ENCODE data around the gene HEATR1.

Gene HEATR1

DNA sequence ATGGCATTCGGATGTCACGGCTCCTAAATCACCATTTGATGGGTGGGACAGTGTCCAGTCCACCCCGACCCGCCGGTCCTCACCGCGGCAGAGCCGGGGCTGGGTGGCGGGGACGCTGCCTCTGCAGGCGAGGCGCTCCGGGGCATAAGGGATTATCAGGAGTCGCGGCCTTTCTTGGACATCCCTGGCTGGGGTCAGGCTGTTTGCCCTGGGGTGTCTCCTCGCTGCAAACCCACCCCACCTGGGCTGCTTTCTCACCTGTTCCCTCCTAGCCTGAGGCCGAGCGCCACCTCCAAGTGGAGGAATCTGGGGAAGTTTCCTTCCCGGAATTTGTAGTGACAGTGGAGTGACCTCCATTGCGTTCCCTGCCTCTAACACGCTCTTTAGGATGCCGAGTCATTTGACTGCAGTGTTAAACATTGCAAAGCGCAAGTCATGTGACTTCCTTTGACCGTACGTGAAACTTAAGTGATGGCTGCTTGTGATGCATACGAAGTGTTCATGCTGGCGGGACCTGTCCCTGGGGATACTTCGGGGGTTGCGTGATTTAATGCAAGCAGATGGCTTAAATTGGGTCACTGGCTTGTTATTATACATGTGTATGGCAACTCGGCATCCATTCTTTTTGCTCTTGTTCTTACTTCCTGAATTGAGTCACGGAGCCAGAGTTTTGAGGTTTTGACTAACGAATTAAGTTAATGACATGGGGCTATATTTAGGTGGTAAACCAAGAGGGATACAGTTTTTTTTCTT lies 80.0 kb downstream of the HEATR1 start:
- no peaks in the 10 kb centered on the region; the same call in 1 of the 2 replicates for H3K36me3 ChIP-seq (replicated peaks)
- in situ Hi-C loops (cut with MboI; ENCODE audit: low sequenced_read_pairs): no loop called here
- no peaks in the 10 kb centered on the region for H3K27me3 ChIP-seq (ENCODE audit: low read depth)
- peak overlapping the region; percentile 38 for H3K4me3 ChIP-seq
- no peaks in the 10 kb centered on the region for H3K9me3 ChIP-seq
- peak; percentile 73 to 81 for DNase-seq (ENCODE audit: low spot score in 2 of 2)
- peaks cover 11% of the 10 kb centered on the region for H3K4me1 ChIP-seq

DNA sequence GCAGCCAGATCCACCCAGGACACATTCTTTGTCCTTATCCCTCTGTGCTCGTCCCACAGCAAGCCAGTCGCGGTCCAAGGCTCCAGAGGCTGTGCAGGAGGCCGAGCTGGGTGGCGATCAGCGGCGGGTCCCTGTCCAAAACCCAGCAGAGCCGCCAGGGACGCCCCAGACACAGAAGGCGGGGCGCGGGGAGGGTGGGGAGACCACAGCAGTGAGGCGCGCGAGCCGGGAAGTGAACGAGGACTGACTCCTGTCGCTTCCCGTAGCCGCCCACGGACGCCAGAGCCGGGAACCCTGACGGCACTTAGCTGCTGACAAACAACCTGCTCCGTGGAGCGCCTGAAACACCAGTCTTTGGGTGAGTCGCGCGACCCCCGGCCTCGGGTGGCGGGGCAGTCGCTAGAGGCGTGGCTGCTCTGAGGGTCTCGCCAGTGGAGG lies 80.6 kb downstream of the HEATR1 start, which contains the start of gene LGALS8:
TSS of gene LGALS8 (plus strand) at position 279 of the 438 bp plus-strand sequence. CDS start 2,089 bp downstream, outside the sequence.
- in situ Hi-C loops (cut with MboI; ENCODE audit: low sequenced_read_pairs): no loop called here
- Histone ChIP-seq H3K4me1 (peaks cover 11% of the 10 kb centered on the region), H3K4me3 (peak within 1 kb of the TSS; percentile 38), H3K36me3 (replicated peaks) (no peaks in the 10 kb centered on the region; the same call in 1 of the 2 replicates), H3K27me3 (ENCODE audit: low read depth) (no peaks in the 10 kb centered on the region), H3K9me3 (no peaks in the 10 kb centered on the region)
- peak in 1 of 2 experiments; percentile 69 for DNase-seq (ENCODE audit: low spot score in 2 of 2)

DNA sequence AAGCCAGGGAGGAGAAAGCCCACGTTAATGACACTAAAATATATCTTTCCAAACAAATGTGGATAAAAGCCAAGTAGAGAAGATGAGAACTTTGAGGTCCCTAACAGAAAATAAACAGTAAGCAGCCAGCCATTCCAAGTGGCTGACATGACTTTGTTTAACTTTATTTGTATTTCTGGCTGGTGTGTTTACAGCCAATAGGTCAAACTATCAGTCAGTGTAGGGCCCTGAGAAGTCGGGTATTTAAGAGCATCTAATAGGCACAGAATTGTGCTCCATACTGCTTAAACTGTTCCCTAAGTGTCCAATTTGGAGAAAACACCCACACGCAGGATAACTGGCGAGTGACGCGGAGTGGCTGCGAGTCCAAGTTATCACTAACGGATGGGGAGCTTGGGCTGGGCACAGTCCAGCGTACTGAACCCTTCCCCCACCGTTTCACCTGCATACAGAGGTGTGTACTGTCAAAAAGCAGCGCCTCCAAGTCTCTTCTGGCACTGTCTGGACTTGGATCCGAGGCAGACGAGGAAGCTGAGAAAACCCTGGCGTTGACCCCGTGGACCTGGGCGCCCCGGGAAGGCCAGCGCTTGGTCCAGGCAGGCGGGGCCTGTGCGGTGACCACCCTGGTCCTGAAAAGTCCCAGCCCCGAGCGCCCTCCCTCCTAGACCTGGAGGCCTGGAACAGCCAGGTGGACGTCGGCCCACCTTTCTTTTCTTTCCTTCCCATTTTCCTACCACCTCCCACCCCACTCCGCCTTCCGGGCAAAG lies 81.2 kb downstream of the HEATR1 start:
- Histone ChIP-seq H3K36me3 (replicated peaks) (no peaks in the 10 kb centered on the region; the same call in 1 of the 2 replicates), H3K9me3 (peaks cover under 1% of the 10 kb centered on the region; the same call in 1 of the 2 replicates), H3K4me3 (peak overlapping the region; percentile 38), H3K27me3 (ENCODE audit: low read depth) (no peaks in the 10 kb centered on the region), H3K4me1 (peaks cover 11% of the 10 kb centered on the region)
- in situ Hi-C loops (cut with MboI; ENCODE audit: low sequenced_read_pairs): no loop called here
- no peak for DNase-seq (ENCODE audit: low spot score in 2 of 2)

DNA sequence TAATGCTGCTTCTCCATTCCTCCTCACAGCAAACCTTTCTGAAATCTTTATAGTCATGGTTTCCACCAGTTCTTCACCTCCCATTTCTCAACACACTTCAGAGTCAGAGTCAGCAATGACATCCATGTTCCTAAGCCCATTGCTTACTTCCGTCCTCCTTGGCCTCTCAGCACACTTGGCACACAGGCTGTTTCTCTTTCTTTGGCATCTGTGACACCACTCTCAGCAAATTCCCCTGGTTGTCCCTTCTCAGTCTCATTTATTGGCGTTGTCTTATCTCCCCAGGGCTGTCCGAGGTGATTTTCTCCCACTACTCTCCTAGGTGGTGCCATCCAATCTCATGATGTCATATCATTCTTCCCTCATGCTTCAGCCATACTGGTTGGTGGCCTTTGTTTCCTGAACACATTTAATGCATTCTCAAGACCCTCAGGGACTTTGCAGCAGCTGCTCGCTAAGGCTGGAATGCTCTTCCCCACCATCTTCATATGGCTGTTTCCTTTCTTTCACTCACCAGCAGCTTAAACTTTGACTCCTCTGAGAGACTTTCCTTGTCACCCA lies 83.8 kb downstream of the HEATR1 start:
- in situ Hi-C loops (cut with MboI; ENCODE audit: low sequenced_read_pairs): no loop called here
- no peak for DNase-seq (ENCODE audit: low spot score in 2 of 2)
- peaks cover 20% of the 10 kb centered on the region for H3K4me1 ChIP-seq
- no peaks in the 10 kb centered on the region for H3K36me3 ChIP-seq (replicated peaks)
- peaks cover 4% of the 10 kb centered on the region; the same call in 1 of the 2 replicates for H3K9me3 ChIP-seq
- no peak overlapping the region for H3K4me3 ChIP-seq
- no peaks in the 10 kb centered on the region for H3K27me3 ChIP-seq (ENCODE audit: low read depth)

DNA sequence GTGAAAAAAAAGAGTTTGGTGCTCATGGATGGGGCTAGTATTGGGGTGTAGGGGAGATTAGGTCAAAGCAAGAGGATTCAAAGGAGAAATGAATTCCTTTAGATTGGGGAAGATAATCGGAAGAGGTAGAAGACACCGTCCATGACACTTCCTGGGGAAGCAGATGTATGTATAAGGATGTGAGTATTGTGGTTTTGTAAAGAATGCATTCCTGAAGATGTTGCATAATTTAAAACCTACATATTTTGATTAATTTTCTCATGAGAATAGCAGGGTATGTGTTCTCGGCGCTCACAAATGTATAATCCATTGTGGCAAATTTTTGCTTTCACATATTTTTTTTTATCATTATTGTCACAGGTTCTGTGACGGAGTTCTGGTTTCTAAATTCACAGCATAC lies 86.0 kb downstream of the HEATR1 start:
- peaks cover 10% of the 10 kb centered on the region; the same call in 1 of the 2 replicates for H3K4me1 ChIP-seq
- H3K27me3 ChIP-seq (ENCODE audit: low read depth): no peaks in the 10 kb centered on the region
- H3K36me3 ChIP-seq (replicated peaks): no peaks in the 10 kb centered on the region
- no peak for DNase-seq (ENCODE audit: low spot score in 2 of 2)
- H3K4me3 ChIP-seq: no peak overlapping the region
- in situ Hi-C loops (cut with MboI; ENCODE audit: low sequenced_read_pairs): no loop called here
- peaks cover 4% of the 10 kb centered on the region; the same call in 1 of the 2 replicates for H3K9me3 ChIP-seq

DNA sequence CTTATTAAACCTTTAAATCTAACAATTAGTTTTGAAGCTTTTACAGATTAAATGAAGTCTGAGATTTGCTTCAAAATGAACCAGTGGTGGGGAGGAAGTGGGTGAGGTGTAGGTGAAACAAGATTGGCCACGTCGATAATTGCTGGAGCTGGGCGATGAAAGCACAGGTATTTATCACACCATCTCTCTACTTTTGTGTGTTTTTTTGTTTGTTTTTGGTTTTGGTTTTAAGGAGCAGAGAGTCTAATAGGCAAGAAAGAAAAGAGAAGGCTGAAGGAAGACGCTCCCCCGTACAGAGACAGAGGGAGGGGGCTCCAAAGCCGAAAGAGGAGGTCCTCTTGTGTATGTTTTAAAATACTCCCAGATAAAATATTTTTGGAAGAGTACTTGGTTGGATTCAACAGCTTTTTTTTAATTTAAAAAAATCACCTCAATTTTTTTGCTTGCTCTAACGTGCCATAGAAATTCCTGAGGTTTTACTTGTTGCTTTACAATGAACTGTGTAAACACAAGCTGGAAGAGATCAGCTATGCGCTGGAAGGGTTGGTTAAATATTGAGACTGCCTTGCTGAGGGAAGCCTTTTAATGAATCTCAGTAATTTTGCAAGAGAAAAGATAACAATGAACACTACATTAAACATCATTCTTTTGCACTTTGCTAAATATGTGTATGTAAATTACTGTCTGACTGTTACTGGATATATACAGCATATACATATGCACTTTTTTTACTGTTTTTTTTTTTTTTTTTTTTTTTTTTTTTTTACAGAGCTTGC lies 87.2 kb downstream of the HEATR1 start:
- in situ Hi-C loops (cut with MboI; ENCODE audit: low sequenced_read_pairs): no loop called here
- Histone ChIP-seq H3K4me3 (no peak overlapping the region), H3K4me1 (peaks cover 10% of the 10 kb centered on the region; the same call in 1 of the 2 replicates), H3K9me3 (peaks cover 4% of the 10 kb centered on the region; the same call in 1 of the 2 replicates), H3K27me3 (ENCODE audit: low read depth) (no peaks in the 10 kb centered on the region), H3K36me3 (replicated peaks) (no peaks in the 10 kb centered on the region)
- peak; percentile 62 to 85 for DNase-seq (ENCODE audit: low spot score in 2 of 2)

DNA sequence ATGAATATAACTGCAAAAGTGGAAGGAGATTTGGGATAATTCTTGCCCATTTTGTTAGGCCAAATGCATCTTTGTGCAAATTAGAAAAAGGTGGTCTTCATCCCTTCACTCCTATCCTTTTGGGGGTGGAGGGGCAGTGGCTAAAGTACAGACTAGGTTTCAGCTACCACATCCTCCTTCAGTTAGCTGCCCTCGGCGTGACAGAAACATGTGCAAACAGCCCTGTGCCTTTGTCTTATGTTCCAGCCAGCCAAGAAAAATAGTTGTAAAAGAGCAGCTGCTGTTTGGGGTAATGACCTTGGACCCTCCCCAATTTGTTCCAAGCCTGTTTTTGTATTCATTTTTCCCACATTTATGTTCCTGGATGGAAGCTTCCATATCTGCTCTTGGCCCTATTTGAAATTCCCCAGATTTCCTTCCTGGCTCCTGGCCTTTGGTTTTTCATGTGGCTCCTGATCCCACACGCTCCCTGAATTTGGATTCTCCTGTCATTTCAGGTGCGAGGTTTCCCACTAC lies 88.8 kb downstream of the HEATR1 start:
- no peaks in the 10 kb centered on the region for H3K27me3 ChIP-seq (ENCODE audit: low read depth)
- no peak overlapping the region for H3K4me3 ChIP-seq
- no peak for DNase-seq (ENCODE audit: low spot score in 2 of 2)
- in situ Hi-C loops (cut with MboI; ENCODE audit: low sequenced_read_pairs): no loop called here
- peaks cover 10% of the 10 kb centered on the region; the same call in 1 of the 2 replicates for H3K4me1 ChIP-seq
- H3K9me3 ChIP-seq: peaks cover 4% of the 10 kb centered on the region; the same call in 1 of the 2 replicates
- H3K36me3 ChIP-seq (replicated peaks): no peaks in the 10 kb centered on the region

DNA sequence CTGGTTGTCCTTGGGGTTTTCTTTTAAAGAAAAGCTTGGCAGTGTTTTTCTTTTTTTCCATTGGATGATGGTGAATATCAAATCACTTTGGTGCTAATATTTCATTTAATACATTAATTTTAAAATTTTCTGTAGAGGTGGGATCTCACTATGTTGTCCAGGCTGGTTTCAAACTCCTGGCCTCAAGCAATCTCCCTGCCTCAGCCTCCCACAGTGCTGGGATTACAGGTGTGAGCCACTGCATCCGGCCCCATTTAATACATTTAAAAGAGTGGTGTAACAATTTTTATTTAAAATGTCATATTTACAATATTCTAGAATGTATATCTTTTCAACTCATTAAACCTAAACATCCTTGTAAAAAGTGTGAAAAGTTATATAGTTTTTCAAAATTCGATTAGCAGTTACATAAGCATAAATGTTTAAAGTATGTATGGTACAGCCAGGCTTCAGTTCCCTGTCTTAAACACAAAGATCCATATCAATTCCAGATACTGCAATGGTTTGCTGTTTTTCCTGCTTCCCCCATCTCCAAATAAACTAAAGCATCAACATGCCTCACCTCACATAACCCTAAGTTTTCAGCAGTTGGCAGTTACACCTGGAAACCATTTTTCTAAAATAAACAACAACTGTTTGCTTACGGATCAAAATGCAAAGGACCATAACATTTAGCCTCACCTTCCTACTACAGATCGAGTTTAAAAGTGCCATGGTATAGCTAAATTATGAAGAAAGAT lies 89.4 kb downstream of the HEATR1 start:
- H3K4me1 ChIP-seq: peaks cover 10% of the 10 kb centered on the region; the same call in 1 of the 2 replicates
- no peak overlapping the region for H3K4me3 ChIP-seq
- no peak for DNase-seq (ENCODE audit: low spot score in 2 of 2)
- in situ Hi-C loops (cut with MboI; ENCODE audit: low sequenced_read_pairs): no loop called here
- no peaks in the 10 kb centered on the region for H3K36me3 ChIP-seq (replicated peaks)
- H3K9me3 ChIP-seq: peaks cover 4% of the 10 kb centered on the region; the same call in 1 of the 2 replicates
- H3K27me3 ChIP-seq (ENCODE audit: low read depth): no peaks in the 10 kb centered on the region

DNA sequence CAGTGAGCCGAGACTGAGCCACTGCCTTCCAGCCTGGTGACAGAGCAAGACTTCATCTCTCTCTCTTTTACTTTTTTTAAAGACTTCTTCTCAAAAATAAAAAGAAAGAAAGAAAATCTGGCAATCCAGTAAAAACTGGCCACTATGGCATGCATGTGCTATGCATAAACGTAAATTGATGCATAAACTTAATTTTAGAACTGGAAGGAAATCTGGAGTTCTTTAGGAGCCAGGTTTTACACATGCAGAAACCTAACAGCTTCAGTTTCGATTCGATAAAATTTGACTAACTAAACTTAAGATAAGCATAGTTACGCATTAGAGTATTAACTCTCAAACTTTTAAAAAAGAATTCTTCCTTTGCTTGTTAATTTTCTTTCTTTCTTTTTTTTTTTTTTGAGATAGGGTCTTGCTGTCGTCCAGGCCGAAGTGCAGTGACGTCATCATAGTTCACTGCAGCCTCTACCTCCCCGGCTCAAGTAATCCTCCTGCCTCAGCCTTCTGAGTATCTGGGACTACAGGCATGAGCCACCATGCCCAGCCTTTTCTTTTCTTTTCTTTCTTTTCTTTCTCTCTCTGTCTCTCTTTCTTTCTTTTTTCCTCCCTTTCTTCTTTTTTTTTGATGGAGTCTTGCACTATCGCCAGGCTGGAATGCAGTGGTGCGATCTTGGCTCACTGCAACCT lies 92.4 kb downstream of the HEATR1 start:
- H3K36me3 ChIP-seq (replicated peaks): no peaks in the 10 kb centered on the region
- DNase-seq (ENCODE audit: low spot score in 2 of 2): no peak
- H3K9me3 ChIP-seq: no peaks in the 10 kb centered on the region
- peaks cover 4% of the 10 kb centered on the region; the same call in 1 of the 2 replicates for H3K4me1 ChIP-seq
- H3K27me3 ChIP-seq (ENCODE audit: low read depth): no peaks in the 10 kb centered on the region
- in situ Hi-C loops (cut with MboI; ENCODE audit: low sequenced_read_pairs): no loop called here
- no peak overlapping the region for H3K4me3 ChIP-seq

DNA sequence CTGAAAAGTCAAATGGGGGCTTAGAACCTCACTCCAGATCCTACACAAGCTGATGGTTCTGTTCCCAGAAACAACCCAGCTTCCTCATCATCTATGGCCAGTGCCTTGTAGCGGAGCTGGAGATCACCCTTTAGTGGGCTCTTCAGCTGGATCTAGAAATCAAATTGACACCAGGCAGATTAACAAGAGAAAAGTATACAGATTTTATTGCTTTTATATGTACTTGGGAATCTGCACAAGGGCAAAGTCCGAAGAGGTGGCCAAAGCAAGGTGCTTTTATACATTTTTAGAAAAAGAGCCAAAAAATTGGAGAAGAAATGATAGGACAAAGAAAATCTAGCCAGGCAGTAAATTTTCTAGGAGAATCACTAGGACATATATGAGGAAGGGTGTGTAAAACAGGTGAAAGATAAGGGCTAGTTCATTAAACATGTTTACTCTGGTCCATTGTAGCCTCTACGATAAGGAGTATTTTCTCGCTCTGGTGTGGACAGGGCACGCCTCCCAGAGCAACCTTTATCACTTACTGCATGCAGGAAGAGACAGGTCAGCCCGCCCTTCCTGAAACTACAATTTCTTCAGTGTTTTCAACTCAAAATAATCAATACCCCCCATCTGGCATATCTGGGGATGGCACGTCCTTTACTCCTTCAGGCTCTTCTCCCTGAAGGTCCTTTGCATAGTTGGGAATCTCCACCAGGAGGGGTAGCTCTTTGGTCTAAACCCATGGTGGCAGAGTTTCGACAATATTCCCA lies 94.5 kb downstream of the HEATR1 start:
- no peaks in the 10 kb centered on the region for H3K36me3 ChIP-seq (replicated peaks)
- no peak overlapping the region for H3K4me3 ChIP-seq
- H3K27me3 ChIP-seq (ENCODE audit: low read depth): no peaks in the 10 kb centered on the region
- in situ Hi-C loops (cut with MboI; ENCODE audit: low sequenced_read_pairs): no loop called here
- no peak for DNase-seq (ENCODE audit: low spot score in 2 of 2)
- no peaks in the 10 kb centered on the region for H3K4me1 ChIP-seq
- no peaks in the 10 kb centered on the region for H3K9me3 ChIP-seq

DNA sequence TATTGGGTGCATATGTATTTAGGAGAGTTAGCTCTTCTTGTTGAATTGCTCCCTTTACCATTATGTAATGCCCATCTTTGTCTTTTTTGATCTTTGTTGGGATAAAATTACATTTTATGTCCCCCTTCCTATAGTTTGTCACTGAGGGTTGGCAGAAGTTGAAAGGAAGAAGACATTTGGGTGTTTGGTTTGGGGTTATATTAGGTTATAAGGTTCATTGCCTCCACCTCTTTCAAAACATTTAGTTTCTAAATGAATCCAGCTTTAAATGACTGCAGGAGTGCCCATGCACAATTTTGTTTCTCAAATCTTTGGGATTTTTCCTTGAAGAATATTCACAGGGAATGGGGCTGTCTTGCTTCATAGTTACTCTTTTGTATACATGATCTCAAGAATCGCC lies 95.1 kb downstream of the HEATR1 start:
- Histone ChIP-seq H3K27me3 (ENCODE audit: low read depth) (no peaks in the 10 kb centered on the region), H3K4me3 (no peak overlapping the region), H3K36me3 (replicated peaks) (no peaks in the 10 kb centered on the region), H3K4me1 (no peaks in the 10 kb centered on the region), H3K9me3 (no peaks in the 10 kb centered on the region)
- no peak for DNase-seq (ENCODE audit: low spot score in 2 of 2)
- in situ Hi-C loops (cut with MboI; ENCODE audit: low sequenced_read_pairs): no loop called here

All from HAP-1 (cell line).